ENCODE measurements around the gene PIAS3.

Gene PIAS3

DNA sequence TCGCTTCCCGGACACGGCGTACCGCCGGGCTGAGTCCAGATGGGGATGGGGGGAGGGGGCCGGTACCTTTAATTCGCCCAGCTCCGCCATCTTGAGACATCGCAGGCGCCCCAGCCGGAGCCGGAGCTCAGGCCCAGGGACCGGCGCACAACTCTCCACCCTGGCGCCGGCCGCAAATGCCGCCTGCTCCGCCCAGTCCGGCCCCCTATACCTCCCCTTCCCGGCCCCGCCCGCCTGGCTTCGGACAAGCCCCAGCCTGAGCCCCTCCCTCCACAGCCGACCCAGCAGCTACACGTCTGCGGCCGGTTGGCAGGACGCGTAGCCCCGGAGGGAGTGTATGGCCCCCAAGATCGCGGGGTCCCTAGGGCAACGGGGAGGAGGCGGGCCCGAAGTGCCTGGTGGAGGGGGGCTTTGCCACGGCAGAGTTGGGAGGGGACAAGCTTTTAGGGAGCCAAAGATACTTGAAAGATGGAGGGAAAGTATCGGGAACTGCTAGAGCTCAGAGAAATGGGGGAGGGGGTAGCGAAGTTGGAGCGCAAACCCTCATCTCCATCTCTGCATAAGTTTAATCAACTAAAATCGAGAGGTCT, at the start of gene PIAS3:
TSS of gene PIAS3 (minus strand) at position 181 of the 590 bp plus-strand sequence. CDS start at position 90, 91 bp downstream.
- DNase-seq (ENCODE audit: low spot score) (peak; percentile 96), FAIRE-seq (peak; percentile 71)

DNA sequence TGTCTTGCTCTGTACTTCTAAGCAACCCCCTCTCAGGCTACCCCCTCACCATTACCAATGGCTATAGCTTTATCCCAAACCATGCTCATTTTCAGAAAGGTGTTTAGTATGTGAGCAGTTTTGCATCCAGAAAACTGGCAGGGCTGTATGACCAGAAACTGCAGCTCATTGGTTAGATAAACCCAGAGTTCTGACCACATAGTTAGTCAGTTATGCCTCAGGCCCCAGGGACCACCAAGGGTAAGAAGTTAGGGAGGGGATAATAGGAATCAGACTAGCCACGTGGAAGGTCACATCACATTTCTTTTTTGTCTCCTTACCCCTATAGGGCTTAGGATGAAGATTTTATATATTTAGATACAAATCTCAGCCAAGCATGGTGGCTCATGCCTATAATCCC, 49.8 kb upstream of the PIAS3 start:
- FAIRE-seq (no peak), DNase-seq (ENCODE audit: low spot score) (no peak)

DNA sequence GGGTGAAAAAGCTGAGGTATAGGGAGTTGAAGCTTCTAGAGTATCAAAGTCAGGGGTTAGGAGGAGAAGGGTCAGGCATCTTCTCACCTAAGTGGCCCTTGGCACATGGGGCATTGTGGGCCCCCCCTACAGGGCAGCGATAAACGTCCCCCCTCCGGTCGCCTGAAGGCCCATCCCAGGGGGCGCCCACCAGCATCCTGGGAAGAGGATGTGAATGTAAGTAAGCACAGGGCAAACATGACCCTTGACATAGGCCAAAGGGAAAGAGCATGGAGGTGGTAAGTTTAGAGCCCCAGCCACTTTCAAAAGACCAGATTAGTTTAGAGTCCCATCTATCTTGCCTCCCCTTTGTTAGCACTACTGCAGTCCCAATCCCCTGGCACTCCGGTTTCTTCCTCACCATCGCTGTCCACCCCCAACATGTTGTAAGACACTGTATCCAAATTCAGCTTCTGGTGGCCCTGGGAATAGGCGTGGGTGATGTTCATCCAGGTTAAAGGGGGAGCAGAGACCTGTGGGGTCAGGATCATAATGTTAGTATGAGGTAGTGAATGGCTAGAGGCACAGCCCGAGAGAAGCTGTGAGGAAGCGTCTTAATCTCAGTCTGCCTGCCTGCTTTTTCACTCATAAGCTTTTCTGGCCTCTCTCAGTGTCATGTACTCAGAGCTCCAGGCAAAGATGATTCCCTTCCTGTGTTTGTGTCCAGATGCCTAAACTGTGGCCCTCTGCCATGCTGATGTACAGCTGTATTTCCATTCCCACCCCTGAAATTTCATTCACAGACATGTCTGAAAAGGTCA, 48.3 kb upstream of the PIAS3 start:
- FAIRE-seq (no peak), DNase-seq (ENCODE audit: low spot score) (no peak)

DNA sequence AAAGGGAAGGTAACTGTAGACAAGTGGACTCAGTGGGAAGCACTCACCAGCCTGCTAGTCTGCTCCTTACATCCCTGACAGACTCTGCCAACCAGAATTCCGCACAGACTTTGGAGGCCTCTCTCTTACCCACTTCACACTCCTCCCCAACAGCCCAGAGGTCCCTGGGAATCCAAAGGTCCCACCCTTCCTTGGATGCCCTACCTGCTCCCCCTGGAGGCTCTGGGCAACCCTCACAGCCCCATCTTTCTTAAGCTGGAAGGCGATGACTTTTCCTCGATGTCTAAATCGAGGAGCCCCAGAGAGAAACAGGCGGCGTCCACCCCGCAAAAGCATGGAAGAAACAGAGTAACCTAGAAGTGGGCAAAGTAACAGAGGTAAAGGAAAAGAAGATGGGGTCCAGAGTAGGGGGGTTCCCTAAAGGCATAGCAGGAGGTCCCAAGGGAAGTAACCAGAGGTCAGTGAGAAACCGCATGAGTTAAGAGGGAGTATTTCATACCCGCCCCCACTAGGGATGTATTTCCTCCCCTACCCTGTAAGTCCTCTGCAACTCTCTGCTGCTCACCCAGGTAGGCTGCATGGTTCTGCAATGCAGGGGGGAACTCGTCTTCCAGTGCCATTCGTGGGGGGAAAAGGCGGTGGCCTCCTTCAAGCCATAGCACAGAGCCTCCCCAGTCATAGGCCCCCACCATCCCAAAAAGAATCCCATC, 42.6 kb upstream of the PIAS3 start:
- DNase-seq (ENCODE audit: low spot score), result no peak
- FAIRE-seq, result no peak

DNA sequence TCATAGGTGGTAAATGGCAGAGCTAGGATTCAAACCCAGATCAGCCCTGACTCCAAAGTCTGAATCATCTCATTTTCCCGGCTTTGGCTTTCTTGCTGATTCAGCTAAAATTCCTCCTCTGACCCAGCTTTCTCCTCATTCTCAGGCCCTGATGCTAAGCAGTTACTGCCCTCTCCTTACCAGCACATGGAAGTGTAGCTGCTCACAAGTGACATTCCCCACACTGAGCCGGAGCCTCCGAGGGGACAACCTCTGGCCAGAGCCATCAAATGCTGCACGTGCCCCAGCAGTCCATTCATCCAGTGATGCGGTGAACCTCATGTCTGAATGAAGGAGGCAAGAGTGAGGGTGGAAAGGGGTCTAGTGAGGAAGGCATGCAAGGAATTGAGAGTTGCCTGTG, 39.9 kb upstream of the PIAS3 start:
- FAIRE-seq (no peak), DNase-seq (ENCODE audit: low spot score) (no peak)

DNA sequence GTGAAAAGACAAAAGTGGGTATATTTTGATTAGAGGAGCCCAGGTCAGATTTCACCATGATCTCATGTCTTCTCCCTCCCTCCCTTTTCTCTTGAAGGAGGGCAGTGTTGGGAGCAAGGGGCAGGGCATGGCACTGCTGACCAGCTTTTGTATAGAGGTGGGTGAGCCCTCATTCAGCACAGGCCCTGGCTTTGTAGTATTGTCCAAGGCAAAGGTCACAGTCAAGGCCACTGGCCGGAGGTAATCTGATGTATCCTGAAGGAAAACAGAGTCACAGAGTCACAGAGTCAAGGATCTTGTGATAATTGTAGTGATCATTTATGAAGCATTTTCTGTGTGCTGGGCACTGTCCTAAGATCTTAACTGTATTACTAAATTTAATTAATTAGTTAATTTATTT, 39.1 kb upstream of the PIAS3 start:
- DNase-seq (ENCODE audit: low spot score), result no peak
- FAIRE-seq, result no peak

DNA sequence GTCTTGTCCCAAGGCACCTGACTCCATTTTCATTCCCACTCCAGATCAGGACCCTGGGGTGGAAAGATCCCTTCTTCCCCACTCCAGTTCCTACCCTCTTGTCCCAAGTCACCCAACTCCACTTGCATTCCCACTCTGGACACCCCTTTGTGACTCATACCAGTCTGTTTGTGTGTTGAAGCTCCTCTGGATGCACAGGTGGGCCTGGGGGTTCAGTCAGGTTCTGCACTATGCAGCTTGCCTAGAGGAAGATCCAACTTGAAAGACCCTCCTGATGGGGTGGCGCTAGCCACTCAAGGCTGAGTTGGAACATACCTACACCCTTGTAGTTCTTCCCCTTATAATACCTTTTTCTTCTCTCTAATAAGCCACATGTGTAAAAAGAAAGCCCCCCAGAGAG, 36.6 kb upstream of the PIAS3 start:
- DNase-seq (ENCODE audit: low spot score) (no peak), FAIRE-seq (no peak)

DNA sequence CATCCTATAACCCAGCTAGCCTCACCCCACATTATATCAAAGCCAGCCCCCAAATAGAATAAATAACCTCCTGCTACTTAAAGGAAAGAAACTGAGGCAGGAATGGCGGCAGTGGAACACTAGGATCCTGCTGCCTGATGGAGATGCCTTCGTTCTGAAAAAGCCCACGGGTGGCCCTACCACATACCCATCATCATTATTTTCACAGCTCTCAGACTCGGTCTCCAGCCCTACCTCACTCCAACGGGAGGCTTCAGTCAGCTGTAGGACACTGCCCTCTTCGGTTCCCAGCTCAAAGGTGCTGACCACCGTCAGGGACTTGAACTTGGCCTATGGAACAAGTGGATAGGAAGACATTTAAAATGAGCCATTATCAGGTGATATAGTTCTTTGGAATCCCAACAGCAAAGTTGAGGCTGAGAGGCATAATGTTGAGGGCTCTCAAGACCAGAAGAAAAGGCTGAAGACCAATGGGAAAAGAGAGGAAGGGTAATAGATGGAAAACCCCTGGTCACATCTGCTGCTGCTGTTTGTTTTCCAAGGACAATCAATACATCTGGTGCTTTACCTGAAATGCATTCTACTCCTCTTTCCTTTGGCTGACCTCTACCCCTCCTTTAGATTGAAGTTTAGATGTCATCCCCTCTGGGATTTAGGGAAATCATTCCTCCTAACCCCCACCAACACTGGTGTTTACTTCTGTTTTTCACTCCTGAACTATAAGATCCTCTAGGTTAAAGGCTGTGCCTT, 34.6 kb upstream of the PIAS3 start:
- DNase-seq (ENCODE audit: low spot score), result no peak
- FAIRE-seq, result no peak

DNA sequence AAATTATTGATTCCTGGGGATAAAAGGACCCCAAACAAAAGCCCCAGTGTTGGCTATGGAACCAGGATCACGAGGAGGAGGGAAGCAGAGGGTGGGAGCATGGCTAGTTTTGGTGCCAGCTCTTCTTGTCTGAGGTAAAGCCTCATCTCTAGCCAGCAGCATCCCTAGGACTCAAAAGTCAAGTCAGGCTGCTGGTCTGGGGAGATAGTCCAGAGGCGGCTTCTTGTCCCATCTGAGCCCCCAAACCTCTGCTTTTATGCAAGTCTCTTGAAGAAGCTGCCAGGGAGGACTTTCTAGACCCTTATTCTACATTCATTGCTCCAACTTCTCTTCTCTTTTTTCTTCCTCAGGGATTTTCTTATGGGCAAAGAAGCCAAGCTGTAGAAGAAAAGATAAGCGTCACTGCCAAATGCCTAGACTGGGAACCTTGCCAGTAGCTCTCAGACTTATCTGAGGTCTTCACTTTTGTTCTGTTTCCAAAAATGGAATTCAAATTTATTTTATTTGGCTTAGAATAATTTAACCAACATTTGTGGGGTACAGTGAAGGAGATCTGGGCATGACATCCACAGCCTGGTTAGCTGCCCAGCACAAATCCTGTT, 33.7 kb upstream of the PIAS3 start:
- FAIRE-seq (no peak), DNase-seq (ENCODE audit: low spot score) (peak; percentile 22)

DNA sequence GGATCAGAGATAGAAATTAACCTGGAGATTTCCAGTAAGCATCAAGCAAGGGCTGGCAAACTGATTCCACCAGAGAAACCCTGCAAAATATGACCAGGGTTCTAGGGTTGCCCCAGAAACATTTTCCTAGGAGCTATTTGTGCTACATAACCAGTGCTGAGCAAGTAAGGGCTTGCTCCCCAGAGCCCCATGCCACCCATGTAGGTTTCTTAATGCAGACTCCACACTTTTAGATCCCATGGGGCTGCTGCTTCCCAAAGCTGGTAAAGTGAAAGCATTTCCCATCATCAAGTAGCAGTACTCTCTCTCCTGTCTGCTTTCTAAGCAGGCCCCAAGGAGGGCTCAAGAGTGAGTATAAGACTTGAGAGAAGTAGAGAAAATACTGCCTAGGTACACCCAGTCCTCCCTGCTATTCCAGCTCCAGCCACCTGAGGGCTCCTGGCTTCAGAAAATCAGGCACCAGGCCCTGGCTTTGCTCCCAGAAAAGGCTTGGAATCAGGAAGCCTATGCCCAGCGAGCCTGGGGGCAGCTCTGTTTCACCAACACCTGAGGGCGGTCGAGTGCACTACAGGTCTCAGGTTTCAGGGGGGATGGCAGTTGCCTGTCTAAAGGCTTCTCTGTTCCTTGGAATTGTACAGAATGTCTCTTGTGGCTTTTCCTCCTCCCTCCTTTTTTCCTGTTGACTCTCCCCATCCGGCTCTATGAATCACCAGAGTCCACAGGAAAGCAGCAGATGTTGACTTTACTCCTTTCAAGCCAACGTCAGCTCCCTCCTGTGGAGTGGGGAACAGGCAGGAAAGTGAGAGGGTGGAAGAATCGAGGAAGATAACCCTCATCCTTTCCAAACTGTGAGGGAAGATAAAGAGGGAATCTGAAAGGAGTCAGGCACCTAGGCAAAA, 33.0 kb upstream of the PIAS3 start:
- FAIRE-seq (no peak), DNase-seq (ENCODE audit: low spot score) (peak; percentile 97)

DNA sequence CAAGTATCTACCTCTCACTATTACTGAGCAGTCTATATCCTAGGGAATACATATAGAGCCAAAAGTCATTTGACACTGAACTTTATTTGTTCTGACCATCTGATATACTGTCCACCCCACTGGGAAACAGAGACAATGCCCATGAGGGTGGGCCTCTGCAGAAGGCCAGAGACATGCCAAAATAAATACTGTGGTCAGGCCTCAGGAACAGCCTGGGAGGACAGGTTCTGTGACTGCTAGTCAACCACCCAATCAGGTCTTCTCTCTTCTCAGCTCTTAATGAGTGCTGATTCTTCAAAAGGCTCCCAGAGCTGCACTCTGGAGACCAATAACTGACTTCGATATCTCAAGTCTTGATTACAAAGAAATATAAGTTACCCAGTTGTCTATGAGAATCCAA, 32.3 kb upstream of the PIAS3 start:
- FAIRE-seq (no peak), DNase-seq (ENCODE audit: low spot score) (peak; percentile 17)

DNA sequence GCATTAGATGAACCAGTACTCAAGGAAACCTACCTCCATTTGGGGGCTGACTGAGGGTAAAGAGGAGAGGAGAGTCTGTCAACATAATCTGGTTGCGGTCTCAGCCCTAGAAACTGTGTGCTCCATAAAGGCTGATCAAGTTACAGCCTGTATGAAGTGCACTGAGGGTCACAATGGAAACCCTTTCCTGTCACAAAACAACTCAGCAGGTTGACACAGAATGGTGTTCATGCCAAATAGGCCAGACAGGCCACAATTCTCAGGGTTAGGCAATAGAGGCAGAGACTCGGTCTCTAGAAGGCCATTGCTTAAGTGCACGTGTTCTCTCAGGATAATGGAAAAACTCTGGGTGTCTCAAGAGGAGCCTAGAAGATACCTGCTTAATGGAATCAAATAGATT, 30.8 kb upstream of the PIAS3 start:
- no peak for FAIRE-seq
- no peak for DNase-seq (ENCODE audit: low spot score)

DNA sequence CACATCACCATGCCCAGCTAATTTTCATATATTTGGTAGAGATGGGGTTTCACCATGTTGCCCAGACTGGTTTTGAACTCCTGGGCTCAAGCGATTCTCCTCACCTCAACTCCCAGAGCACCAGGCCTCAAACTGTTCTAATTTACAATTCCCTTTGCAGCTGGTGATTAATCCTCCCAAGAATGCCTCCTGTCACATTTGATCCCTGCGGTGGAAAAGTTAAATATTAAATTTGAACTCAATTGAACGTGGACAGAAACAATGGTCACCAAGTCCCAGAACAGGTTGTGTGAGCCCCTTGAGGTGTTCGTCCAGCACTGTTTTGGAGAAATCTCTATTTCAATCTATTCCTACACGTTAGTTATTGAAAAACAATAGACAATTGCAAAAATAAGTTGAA, 28.8 kb upstream of the PIAS3 start:
- DNase-seq (ENCODE audit: low spot score), result no peak

DNA sequence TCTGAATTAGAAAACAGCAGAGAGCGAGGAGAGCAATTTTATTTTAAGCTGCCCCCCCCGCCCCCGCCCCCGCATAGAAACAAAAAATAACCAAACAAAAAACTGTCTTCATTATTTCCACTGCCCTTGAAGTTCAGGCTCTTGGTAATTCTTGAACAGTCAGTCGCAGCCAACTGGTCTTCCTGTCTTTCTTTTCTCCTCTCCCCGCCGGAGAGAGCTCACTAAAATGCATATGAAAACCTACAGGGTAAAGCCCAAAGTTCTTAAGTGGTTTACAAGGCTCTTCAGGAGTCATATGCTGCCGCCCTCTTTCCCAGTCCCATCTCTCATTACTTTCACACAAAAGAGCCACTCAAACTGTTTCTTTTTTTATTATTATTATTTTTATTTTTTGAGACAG, 27.9 kb upstream of the PIAS3 start:
- no peak for FAIRE-seq
- no peak for DNase-seq (ENCODE audit: low spot score)

More for the DNA sequence above, 28.8 kb upstream of the PIAS3 start:
- FAIRE-seq, result no peak

DNA sequence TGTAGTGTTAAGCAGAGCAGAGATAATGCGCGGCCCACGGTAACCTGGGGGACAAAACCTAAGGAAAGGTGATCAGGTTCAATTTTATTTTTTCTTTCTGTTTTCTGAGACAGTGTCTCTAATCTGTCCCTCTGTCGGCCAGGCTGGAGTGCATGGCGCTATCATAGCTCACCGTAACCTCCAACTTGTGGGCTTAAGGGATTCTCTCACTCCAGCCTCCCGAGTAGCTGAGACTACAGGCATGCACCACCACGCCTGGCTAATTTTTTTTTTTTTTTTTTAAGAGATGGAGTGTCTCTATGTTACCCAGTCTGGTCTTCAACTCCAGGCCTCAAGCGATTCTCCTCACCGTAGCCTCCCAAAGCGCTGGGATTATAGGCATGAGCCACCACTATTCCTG, 27.5 kb upstream of the PIAS3 start:
- DNase-seq (ENCODE audit: low spot score) (no peak), FAIRE-seq (no peak)

DNA sequence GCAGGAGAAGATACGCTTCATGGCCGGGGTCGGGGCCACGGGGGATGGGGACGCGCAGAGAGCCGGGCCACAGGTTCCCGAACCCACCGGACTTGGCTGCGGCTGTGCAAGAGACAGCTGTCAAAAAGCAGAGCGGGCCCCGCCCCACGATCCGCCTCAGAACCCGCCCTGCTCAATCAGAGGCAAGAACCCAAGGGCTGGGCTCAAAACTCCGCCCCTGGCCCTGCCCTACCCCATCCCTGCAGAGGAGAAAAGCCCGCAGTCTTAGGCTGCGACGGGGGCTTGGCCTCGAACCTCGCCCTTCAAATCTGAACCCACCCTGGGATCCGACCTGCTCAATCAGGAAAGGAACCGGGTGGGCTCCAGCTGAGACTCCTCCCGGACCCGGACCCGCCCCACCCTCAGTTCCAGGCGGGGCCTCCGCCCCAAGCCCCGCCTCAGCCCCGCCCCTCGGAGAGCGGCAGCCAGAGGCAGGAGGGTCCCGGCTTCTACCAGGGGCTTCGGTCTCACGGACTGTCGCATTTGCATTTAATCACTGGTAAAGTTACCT, 26.9 kb upstream of the PIAS3 start, which contains the start of gene ANKRD35:
TSS of gene ANKRD35 (minus strand) at position 129 of the 550 bp plus-strand sequence. CDS start at position 21, 108 bp downstream.
- FAIRE-seq, result no peak

DNA sequence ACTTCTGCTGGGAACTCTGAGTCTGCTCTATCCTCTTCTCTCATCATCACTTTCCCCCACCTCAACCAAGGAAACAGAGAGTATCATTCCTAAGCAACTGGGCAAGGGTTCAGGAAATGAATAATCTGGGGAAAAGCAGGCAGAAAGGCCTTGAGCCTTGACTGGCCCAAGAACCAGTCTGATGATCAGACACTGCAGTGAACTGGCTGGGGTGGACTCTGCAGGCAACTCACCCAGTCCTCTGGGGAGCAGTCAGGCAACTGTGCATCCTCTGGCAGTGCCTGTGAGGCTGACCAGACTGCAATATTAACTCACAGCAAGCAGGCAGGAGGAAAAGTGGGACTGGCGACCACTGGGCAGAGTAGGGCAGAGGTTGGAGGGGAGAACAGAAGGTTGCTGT, 25.8 kb upstream of the PIAS3 start:
- DNase-seq (ENCODE audit: low spot score) (no peak), FAIRE-seq (no peak)

More for the DNA sequence above, 26.9 kb upstream of the PIAS3 start, which contains the start of gene ANKRD35:
- peak; percentile 86 for DNase-seq (ENCODE audit: low spot score)

DNA sequence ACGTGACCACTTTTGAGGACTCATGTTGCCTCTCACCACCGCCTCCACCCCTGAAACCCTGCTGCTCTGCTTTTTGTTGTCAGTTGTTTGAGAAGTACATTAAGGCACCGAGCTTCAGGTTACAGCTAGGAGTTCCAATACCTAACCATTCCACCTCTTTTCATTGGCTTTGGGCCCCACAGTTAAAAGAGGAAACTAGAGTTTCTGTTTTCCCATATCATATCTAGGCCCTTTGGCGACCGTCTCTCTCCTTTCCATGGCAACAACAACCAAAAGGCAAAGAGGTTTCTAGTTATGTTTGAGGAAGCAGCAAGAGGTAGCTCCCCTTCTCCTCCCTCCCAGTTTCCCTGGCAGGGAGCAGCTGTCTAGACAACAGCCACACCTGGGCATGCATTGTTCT, 20.9 kb upstream of the PIAS3 start:
- FAIRE-seq (no peak), DNase-seq (ENCODE audit: low spot score) (no peak)

DNA sequence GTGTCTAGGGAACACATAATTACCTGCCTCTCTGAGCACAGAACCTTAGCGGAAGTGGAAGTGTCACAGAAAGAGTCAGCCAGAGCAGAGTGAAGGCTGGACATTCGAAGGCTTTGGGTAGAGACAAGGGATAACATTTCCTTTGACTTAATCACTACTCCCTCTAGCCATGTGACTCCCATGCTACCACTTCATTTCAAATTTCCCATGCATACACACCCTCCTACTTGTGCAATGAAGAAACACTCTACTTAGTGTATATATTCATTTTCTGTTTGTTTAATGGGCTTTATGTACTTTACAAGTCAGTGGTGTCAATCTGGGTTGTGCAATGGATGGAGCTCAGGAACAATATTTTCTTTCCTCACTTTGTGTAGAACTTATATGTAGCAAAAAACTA, 19.8 kb upstream of the PIAS3 start:
- DNase-seq (ENCODE audit: low spot score) (no peak), FAIRE-seq (no peak)
